Measurements from ENCODE around the gene GRID1.

- TF ChIP-seq POLR2AphosphoS5 (IDR thresholded peaks at IDR 0.05; ENCODE audit: borderline replicate concordance, low read depth, low read length) (no peak), EZH2 (IDR thresholded peaks at IDR 0.05) (no peak)
Measured at GRCh38 chr10:86169066-86169465, 197.5 kb downstream of the GRID1 start.
